ENCODE measurements around the gene SYTL2. TPM values are rescaled to one million over a fixed set of nuclear protein-coding genes. Genes with fewer than 3 reads are reported as not detected.
A peak's percentile ranks its signal among the peaks of the same experiment; 100 is the strongest.

SYTL2 gene
- total and polyA plus RNA-seq, 2 experiments from 2014 or later = 8.9 to 66.6 TPM

DNA sequence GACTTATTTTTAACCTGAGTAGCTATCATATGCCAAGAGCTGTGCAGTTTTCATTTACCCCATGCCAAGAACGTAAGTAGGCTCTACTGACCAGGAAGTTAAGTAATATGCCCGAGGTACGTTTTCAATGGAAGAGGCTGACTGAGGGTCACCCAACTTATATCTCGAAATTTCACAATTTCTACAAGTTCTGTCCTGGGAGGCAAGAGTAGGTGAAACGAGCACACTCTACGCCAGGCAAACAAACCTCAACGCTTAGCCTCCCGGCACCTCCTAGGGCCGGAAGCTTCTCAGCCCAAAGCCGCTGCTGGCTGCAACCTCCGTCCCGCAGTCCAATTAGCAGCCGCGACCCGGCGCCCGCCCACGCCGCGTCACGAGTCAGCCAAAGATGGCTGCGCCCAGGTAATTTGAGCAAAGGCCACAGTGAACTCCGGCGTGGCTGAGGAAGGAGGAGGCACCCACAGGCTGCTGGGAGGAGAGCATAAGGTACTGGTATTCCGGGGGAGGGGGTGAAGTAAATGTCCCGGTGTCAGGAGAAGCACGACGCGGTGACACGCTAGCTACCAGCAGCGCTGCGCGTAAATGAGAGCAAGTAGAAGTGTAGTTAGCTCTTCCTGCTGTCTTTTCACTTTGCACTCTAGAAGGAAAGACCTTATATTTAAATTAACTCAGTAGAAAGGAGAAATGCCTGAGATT is 163.2 kb downstream of the SYTL2 start, which contains the start of gene TMEM126A:
Gene TMEM126A, plus strand, starts transcription at position 364 of the 696 bp plus-strand sequence. CDS start 2,289 bp downstream, outside the sequence.
- Histone ChIP-seq H3K79me2 (peaks cover 22% of the 10 kb centered on the region), H3K9me2 (replicated peaks; ENCODE audit: insufficient read depth) (no peaks in the 10 kb centered on the region), H3K4me3 (peak within 1 kb of the TSS; percentile 48), H3K9me3 (ENCODE audit: low read depth) (no peaks in the 10 kb centered on the region), H2AFZ (peak within 1 kb of the TSS; percentile 54), H3K27ac (peak within 1 kb of the TSS; percentile 86), H4K20me1 (ENCODE audit: insufficient read depth, poor library complexity, severe bottlenecking) (no peaks in the 10 kb centered on the region), H3K36me3 (replicated peaks; ENCODE audit: insufficient read depth, low read depth) (no peaks in the 10 kb centered on the region), H3K27me3 (peaks cover 3% of the 10 kb centered on the region), H3K4me2 (peak within 1 kb of the TSS; percentile 85), H3K4me1 (ENCODE audit: insufficient read depth) (peaks cover 6% of the 10 kb centered on the region)
- DNase-seq (ENCODE audit: low spot score) = peak; percentile 94
- 1% methylated on average over 33 of the region's 33 CpGs for WGBS (ENCODE audit: low lambda C conversion rate, missing lambda C conversion rate)
- TF ChIP-seq, protein P1, sequence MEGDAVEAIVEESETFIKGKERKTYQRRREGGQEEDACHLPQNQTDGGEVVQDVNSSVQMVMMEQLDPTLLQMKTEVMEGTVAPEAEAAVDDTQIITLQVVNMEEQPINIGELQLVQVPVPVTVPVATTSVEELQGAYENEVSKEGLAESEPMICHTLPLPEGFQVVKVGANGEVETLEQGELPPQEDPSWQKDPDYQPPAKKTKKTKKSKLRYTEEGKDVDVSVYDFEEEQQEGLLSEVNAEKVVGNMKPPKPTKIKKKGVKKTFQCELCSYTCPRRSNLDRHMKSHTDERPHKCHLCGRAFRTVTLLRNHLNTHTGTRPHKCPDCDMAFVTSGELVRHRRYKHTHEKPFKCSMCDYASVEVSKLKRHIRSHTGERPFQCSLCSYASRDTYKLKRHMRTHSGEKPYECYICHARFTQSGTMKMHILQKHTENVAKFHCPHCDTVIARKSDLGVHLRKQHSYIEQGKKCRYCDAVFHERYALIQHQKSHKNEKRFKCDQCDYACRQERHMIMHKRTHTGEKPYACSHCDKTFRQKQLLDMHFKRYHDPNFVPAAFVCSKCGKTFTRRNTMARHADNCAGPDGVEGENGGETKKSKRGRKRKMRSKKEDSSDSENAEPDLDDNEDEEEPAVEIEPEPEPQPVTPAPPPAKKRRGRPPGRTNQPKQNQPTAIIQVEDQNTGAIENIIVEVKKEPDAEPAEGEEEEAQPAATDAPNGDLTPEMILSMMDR (IDR thresholded peaks at IDR 0.05; ENCODE audit: poor library complexity) = no peak
- no peak for TF ChIP-seq EZH2phosphoT487 (IDR thresholded peaks at IDR 0.05; ENCODE audit: low read depth, severe bottlenecking, unreplicated experiment)
- TF ChIP-seq EZH2 (IDR thresholded peaks at IDR 0.05; ENCODE audit: borderline replicate concordance) = no peak

DNA sequence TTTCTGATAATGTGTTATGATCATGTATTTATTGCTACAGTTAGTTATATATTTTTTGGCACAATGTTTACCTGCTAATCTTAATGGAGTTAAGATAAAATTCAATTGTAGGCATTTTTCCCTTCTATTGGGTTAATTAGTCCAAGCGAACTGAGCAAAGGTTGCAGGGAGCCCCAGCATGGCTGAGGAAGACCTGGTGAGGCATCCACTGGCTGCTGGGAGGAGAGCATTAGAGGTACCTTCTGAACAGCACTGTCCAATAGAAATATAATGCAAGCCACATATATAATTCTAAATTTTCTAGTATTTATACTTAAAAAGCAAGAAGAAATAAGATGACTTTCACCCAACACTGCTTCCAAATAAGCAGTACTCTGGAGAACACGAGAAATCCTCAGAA is 163.9 kb downstream of the SYTL2 start:
- peak overlapping the region; percentile 54 for H2AFZ ChIP-seq

More for the DNA sequence above, 163.9 kb downstream of the SYTL2 start:
- peak overlapping the region; percentile 86 for H3K27ac ChIP-seq
- 34% methylated on average over 2 of the region's 2 CpGs for WGBS (ENCODE audit: low lambda C conversion rate, missing lambda C conversion rate)
- H3K4me1 ChIP-seq (ENCODE audit: insufficient read depth) = peaks cover 6% of the 10 kb centered on the region
- DNase-seq (ENCODE audit: low spot score) = peak; percentile 32
- TF ChIP-seq, protein P1 (IDR thresholded peaks at IDR 0.05; ENCODE audit: poor library complexity) = no peak
- TF ChIP-seq EZH2phosphoT487 (IDR thresholded peaks at IDR 0.05; ENCODE audit: low read depth, severe bottlenecking, unreplicated experiment) (no peak), EZH2 (IDR thresholded peaks at IDR 0.05; ENCODE audit: borderline replicate concordance) (no peak)
- H3K9me3 ChIP-seq (ENCODE audit: low read depth) = no peaks in the 10 kb centered on the region
- peak overlapping the region; percentile 85 for H3K4me2 ChIP-seq
- peaks cover 3% of the 10 kb centered on the region for H3K27me3 ChIP-seq
- H4K20me1 ChIP-seq (ENCODE audit: insufficient read depth, poor library complexity, severe bottlenecking) = no peaks in the 10 kb centered on the region
- H3K9me2 ChIP-seq (replicated peaks; ENCODE audit: insufficient read depth) = no peaks in the 10 kb centered on the region
- H3K79me2 ChIP-seq = peaks cover 22% of the 10 kb centered on the region
- peak overlapping the region; percentile 46 for H3K4me3 ChIP-seq
- no peaks in the 10 kb centered on the region for H3K36me3 ChIP-seq (replicated peaks; ENCODE audit: insufficient read depth, low read depth)

Other genes starting within 250 kb of the SYTL2 start
- gene DLG2, start 183.8 kb downstream of the SYTL2 start, total RNA-seq = 1.7 and 6.8 TPM in 2 replicates
- gene DLG2, start 183.8 kb downstream of the SYTL2 start, polyA plus RNA-seq = 0.45 and 2.6 TPM in 2 replicates
- gene TMEM126B, start 182.5 kb downstream of the SYTL2 start, total RNA-seq = 78.3 and 87.8 TPM in 2 replicates
- 57.9 and 58.9 TPM in 2 replicates for gene TMEM126B, start 182.5 kb downstream of the SYTL2 start, polyA plus RNA-seq
- 39.6 and 48.0 TPM in 2 replicates for gene TMEM126A, start 163.2 kb downstream of the SYTL2 start, total RNA-seq
- 44.8 and 58.0 TPM in 2 replicates for gene TMEM126A, start 163.2 kb downstream of the SYTL2 start, polyA plus RNA-seq
- gene CREBZF, start 146.0 kb downstream of the SYTL2 start, total RNA-seq = 49.4 and 69.7 TPM in 2 replicates
- gene CREBZF, start 146.0 kb downstream of the SYTL2 start, polyA plus RNA-seq = 46.0 and 68.1 TPM in 2 replicates
- 0.72 and 0.83 TPM in 2 replicates for gene CCDC89, start 124.9 kb downstream of the SYTL2 start, total RNA-seq
- 0.43 and 0.75 TPM in 2 replicates for gene CCDC89, start 124.9 kb downstream of the SYTL2 start, polyA plus RNA-seq
- not detected in 2 replicates for gene CCDC83, start 44.2 kb upstream of the SYTL2 start, total RNA-seq
- gene CCDC83, start 44.2 kb upstream of the SYTL2 start, polyA plus RNA-seq = not detected in 2 replicates